Fibroblast of lung (primary cell): ENCODE results near the gene ZSWIM6.

Experiments
- CTCF ChIP-seq, 2 donors: IDR thresholded peaks in 1 of 2; conservative IDR thresholded peaks in 1 of 2; 1 replicate in 1 of 2; 2 replicates in 1 of 2; pipeline ENCODE4 v1.5.1; 2011 to 2012; ENCODE audit warnings: low read length in 2 of 2, control low read depth in 1 of 2, inconsistent platforms in 1 of 2, low read depth in 1 of 2, mild to moderate bottlenecking in 1 of 2
- EZH2 ChIP-seq: IDR thresholded peaks from 2 replicates; pipeline ENCODE4 v1.5.1; 2012; ENCODE audit warnings: low read length, control low read depth, mild to moderate bottlenecking; ENCODE audit errors: missing control alignments

DNA sequence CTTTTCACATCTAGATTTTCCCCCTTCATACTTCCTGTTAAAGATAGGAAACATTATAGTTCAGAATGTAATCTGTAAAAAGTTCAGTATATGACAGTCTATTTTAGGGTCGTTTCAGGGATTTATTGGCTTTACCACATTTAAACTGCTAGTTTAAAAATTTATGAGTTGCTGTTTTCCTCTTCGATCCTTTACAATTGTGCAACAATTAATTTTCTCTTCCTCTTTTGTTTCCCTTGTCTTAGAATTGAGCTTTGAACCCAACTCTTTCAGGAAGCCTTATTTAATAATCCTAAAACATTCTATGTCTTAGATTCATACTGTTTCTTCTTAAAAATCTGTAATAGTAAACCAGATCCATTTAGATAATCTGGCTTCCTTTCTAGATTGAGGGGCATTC, 16.4 kb downstream of the ZSWIM6 start:
- TF ChIP-seq EZH2 (no peak), CTCF (conservative IDR thresholded peaks at IDR 0.05 in 1 of 2, IDR thresholded peaks at IDR 0.05 in 1 of 2; ENCODE audit: low read depth in 1 of 2, low read length in 2 of 2) (no peak)
